SK-MEL-5 (cell line): Measurements from ENCODE around the gene PDE4B. TPM values are rescaled to one million over a fixed set of nuclear protein-coding genes. Genes with fewer than 3 reads are reported as not detected.
"Not testable (repeated sequence)": the region's sequence is repeated elsewhere in the genome, so short reads cannot be mapped to it uniquely, and the experiment has no call there.

Experiments
- DNase-seq: peaks from one replicate; pipeline ENCODE4 v3.0.0-alpha.2; 2016; ENCODE audit warnings: low read depth, low spot score
- in situ Hi-C: cut with HindIII; loops from 2 replicates; pipeline ENCODE4 v1.10.0; 2016; ENCODE audit warnings: low sequenced_read_pairs, high pct_unique_total_duplicates, low pct_unique_long_range_greater_than_20kb
- total RNA-seq: library from RNA; depleted of rRNA; stranded (reverse); fragments of >200 nt; shearing (Covaris generic); gene quantifications from 2 replicates; pipeline ENCODE4 v1.2.3, GENCODE V29; 2014

Gene PDE4B
- total RNA-seq, 1 experiment from 2014 or later, result 26.1 TPM

DNA sequence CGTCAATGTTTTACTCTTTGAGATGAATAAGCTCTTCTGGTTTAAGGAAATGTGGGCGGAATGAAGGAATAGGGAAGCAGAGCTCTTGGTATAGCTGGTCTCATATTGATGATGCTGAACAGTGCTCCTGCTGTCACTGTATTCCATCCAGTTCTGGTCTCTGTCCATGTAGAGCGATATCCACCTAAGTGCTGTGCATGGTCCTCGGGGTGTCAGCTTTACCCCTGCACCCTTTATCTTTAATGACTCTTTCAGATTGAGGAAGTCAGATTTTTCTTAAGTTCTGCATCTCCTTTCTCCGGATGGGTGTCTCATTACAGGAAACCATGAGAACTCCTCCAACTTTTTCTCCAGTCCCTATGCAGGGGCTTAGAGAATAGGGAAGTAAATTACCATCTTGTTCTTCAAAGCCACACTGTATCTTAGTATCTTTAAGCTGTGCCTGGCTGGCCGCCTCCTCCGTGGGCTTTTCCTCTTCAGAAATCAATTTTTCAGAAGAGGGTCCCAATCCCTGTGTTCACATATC, 52.9 kb downstream of the PDE4B start:
- in situ Hi-C loops, result no loop called here
- DNase-seq, result no peak

DNA sequence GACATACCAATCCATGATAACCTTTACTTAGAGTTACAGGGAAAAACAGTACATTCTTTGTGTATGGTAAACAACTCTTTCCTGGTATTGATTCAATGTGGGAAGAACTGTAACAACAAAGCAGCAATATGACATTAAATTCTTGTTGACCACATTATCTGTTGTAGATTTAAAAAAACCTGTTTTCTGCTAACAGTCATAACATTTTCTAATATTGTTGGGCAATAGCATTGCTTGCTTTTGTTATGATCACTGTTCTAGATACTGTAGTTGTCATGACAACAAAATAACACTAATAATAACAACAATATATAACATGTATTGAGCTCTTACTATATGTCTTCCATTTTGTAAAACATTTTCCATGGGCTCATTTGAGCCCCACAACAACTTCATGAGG, 54.2 kb downstream of the PDE4B start:
- in situ Hi-C loops, result no loop called here
- no peak for DNase-seq

DNA sequence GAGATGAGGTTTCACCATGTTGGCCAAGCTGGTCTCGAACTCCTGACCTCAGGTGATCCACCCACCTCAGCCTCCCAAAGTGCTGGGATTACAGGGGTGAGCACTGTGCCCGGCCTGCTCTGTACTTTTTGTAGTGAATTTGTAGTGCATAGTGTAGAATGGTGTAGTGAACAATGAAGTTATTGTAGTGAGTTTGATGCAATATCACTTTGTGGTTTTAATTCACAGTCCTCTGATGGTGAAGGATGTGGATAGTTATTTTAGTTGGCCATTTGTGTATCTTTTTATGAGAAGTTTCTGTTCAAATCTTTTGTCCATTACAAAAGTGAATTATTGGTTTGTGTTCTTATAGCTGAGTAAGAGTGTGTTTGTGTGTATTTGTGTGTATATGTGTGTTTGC, 57.6 kb downstream of the PDE4B start:
- in situ Hi-C loops, result no loop called here
- peak; percentile 52 for DNase-seq

DNA sequence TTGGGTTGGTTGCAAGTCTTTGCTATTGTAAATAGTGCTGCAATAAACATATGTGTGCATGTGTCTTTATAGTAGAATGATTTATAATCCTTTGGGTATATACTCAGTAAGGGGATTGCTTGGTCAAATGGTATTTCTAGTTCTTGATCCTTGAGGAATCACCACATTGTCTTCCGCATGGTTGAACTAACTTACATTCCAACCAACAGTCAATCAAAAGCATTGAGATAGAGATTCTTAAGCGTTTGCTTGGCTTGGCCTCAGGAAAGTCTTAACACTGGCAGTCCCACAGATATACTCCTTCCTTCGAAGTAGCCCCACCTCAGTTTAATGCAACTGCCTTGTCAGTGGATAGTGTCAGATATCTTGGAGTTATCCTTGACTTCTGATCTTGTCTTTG, 63.9 kb downstream of the PDE4B start:
- DNase-seq, in situ Hi-C loops: not testable (repeated sequence)

GRCh38 chr1:65866439-65866838, 73.7 kb downstream of the PDE4B start:
- in situ Hi-C loops, result no loop called here

DNA sequence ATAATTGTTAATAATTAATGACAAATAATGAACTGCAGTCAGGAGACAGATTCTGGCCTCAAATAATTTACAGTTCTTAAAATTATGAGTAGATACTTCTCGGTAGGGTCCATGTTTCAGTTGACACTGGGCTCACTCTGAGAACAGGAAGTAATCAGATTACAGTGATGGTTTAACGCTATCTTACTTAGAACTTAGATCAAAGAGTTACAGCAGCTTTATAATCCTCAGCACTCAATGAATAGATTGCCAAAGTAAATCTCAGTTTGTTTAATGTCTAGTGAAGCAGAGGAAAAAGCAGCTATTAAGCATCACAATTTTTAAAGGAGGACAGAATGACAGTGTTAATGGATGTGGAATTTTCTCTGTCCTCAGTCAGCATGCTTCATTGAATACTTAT, 79.6 kb downstream of the PDE4B start:
- in situ Hi-C loops, result no loop called here
- DNase-seq, result no peak

More at GRCh38 chr1:65866439-65866838, 73.7 kb downstream of the PDE4B start:
- DNase-seq, result no peak

DNA sequence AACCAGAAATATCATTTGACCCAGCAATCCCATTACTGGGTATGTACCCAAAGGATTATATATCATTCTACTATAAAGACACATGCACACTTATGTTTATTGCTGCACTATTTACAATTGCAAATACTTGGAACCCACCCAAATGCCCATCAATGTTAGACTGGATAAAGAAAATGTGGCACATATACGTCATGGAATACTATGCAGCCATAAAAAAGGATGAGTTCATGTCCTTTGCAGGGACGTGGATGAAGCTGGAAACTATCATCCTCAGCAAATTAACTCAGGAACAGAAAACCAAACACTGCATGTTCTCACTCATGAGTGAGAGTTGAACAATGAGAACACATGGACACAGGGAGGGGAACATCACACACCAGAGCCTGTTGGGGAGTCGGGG, 85.6 kb downstream of the PDE4B start:
- in situ Hi-C loops, DNase-seq: not testable (repeated sequence)

GRCh38 chr1:65880611-65881010, 87.9 kb downstream of the PDE4B start:
- in situ Hi-C loops, result no loop called here
- DNase-seq, result no peak

DNA sequence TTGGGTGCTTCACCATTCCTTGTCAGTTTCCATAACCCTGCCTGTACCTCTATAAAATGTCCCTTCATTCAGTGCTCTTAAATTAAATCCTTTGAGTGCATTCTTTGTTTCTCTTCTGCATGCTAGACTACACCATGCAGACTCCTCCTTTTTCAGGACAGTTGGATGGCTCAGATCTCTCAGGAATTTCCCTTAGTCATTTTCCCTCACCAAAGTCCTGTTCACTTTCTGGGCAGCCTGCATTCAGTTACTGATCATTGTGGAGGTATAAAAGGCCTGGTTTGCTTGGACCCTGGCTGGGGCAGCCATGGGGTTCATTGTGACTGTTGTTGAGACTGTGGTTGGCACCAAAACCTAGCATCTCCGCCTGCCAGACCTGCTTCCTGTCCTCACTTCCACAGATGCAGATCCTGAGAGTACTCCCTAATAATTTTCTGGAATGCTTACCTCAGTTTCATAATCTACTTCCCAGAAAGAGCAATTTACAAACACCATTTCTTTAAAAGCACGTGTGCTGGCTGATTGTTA, 88.4 kb downstream of the PDE4B start:
- in situ Hi-C loops, result no loop called here
- DNase-seq, result no peak

DNA sequence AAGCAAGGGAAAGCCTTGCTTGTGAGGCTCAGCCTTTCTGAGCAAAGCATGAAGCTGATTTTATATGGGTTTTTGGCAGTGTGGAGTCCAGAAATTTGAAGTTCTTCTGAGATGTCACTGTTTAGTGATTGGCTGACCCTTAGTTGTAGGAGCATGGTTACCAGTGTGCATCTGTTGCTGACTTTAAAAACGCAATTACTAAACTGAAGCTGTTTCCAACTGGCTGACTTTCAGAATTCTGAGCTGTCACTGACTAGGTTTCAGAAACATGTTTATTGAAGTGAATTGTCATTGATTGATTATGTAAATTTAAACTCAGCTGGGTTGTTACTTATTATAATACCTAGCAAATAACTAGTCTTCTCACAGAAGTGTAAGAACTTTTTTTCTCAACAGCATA, 89.4 kb downstream of the PDE4B start:
- DNase-seq, result no peak
- in situ Hi-C loops, result no loop called here

DNA sequence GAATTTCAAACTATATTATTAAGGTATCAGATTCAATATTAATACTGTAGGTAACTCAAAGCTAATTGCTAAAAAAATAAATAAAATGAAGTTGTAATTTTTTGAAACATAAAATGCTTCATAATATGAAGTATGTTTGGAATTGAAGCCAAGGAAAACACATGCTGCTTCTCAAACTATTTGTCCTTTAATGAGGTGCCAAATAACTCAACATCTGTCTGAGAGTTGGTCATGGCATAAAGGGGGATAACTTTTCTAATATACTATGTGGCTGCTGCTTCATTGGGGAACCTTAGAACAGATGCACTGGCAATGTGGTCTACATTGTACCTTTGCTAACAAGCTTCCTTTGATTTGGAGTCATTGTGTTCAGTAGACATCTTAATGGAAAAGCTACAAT, 96.7 kb downstream of the PDE4B start:
- no peak for DNase-seq
- in situ Hi-C loops, result no loop called here

DNA sequence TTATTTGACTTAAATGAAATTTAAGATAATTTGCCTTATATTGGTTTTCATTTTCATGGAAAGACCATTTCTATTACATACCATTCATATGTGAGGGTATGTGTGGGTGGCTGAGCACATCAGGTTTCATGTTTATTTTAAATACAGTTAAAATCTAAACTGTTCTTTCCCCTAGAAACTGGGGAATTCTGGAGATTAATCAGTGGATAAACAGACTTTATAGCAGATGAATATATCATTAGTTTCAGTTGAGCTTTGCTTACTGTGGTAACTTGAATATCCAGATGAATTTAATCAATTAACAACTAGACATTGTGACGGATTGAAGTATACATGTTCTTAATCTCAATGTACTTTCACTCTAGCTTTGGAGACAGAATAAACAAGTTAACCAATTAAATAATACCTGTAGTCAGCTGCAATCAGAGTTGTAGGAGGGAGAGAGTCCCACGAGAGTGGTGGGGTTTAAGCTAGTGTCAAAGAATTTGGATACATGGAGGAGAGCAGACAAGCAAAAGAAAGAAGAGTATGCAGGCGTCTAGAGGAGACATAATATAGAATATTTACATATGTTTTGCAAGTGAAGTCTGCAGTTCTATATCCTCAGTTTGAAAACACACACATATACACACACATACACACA, 97.6 kb downstream of the PDE4B start:
- no peak for DNase-seq
- in situ Hi-C loops, result no loop called here

DNA sequence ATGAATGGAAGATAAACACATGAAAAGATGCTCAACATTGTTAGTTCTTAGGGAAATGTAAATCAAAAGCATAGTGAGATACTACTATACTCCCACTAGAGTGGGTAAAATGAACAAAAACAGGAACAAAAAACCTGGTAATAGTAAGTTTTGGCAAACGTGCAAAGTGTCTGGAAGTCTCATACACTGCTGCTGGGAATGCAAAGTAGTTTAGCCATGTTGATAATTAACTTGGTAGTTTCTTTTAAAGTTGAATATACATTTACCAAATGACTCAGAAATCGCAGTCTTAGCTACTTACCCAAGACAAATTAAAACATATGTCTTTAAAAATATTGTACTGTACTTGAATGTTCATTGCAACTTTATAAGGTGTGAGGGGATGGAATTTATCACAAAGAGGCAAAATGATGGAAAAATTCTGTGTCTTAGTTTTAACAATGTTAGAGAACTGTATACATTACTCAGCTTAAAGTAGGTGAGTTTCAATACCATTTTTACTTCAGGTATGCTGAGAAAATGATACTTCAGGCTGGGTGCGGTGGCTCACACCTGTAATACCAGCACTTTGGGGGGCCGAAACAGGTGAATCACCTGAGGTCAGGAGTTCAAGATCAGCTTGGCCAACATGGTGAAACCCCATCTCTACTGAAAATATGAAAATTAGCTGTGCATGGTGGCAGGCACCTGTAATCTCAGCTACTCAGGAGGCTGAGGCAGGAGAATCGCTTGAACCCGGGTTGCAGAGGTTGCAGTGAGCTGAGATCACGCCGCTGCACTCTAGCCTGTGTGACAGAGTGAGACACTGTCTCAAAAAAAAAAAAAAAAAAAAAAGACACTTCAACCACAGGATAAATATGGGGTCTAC, 102.3 kb downstream of the PDE4B start:
- in situ Hi-C loops, result no loop called here

DNA sequence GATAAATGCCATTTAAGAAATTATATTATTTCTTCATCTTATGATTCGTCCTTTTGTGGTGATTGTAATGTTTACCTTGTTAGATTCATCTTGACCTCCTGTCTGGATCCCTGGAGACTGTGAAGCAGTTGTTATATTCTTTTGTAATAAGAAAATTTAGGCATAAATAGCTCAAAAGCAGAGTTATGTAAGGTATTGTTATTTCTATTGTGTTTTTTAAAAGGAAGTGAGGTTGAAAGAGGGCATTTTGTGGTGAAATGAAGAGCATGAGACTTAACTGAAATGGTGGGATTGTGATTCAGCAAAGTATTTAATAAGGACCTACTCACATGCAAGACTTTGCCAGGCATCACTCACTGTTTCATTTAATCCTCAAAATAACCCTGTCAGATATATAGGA, 104.0 kb downstream of the PDE4B start:
- no peak for DNase-seq
- in situ Hi-C loops, result no loop called here

More for the DNA sequence above, 102.3 kb downstream of the PDE4B start:
- no peak for DNase-seq

- in situ Hi-C loops, result no loop called here
- DNase-seq, result no peak
Measured at GRCh38 chr1:65897485-65897884, 104.8 kb downstream of the PDE4B start.

GRCh38 chr1:65904681-65905083, 112.0 kb downstream of the PDE4B start:
- no peak for DNase-seq
- in situ Hi-C loops, result no loop called here

GRCh38 chr1:65910432-65910831, 117.7 kb downstream of the PDE4B start:
- in situ Hi-C loops, result no loop called here
- no peak for DNase-seq

DNA sequence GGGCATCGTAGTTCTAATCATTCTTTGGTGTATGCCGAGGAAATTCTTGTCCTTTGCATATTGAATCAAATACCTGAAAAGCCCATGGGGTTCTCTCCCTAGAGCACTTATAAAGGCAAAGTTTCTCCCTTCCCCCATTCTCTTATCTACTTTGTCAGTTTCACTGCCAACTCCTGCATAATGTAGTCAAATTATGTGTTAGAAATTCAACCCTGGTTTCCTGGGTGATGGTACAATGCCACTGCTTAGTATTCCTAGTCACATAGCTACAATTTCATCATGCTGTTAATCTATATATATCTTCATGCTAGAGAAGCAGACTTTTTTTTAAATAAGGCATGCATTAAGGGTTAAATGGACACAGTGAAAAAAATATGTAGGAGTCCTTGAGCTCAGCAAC, 119.0 kb downstream of the PDE4B start:
- in situ Hi-C loops, result no loop called here
- DNase-seq, result no peak

GRCh38 chr1:65918564-65918963, 125.9 kb downstream of the PDE4B start:
- peak; percentile 2 for DNase-seq
- in situ Hi-C loops, result no loop called here
